DOHH2 (cell line): ENCODE measurements around the gene DMD.

Experiments
- CTCF ChIP-seq: fragments of 200-600 bp; sonication (generic); IDR thresholded peaks from one replicate; pipeline ENCODE4 v1.5.1; 2014; ENCODE audit warnings: antibody characterized with exemption, mild to moderate bottlenecking, low read depth, low read length; ENCODE audit not compliant: poor library complexity, severe bottlenecking
- EZH2phosphoT487 ChIP-seq: fragments of 200-600 bp; sonication (generic); IDR thresholded peaks from 2 replicates; pipeline ENCODE4 v1.6.1; 2017; ENCODE audit warnings: borderline replicate concordance, mild to moderate bottlenecking, antibody characterized with exemption, low read length, moderate library complexity, mixed read lengths

GRCh38 chrX:31227250-31227649 is 1984.1 kb downstream of the DMD start:
- TF ChIP-seq CTCF (no peak), EZH2phosphoT487 (no peak)
